Pulmonary artery endothelial cell (primary cell): ENCODE results near the gene STIMATE. TPM values are rescaled to one million over a fixed set of nuclear protein-coding genes. Genes with fewer than 3 reads are reported as not detected.

Source experiments
- DNase-seq: peaks from one replicate; pipeline ENCODE4 v3.0.0-alpha.2; 2011; ENCODE audit warnings: low read depth, low spot score
- total RNA-seq: library from RNA; depleted of rRNA; stranded (reverse); fragments of >200 nt; gene quantifications from 2 replicates; pipeline ENCODE4 v1.2.3, GENCODE V29; 2014

Gene STIMATE
- 12.3 and 20.3 TPM in 2 replicates for total RNA-seq

- DNase-seq: no peak
These were observed at the start of gene STIMATE for GRCh38 chr3:52897130-52898122. Gene STIMATE (minus strand): TSS chr3:52897548. CDS start chr3:52897450, 98 bp downstream.

- DNase-seq: no peak
These were observed 42.3 kb upstream of the STIMATE start for GRCh38 chr3:52939600-52939999.

- peak; percentile 10 for DNase-seq
These were observed 37.5 kb upstream of the STIMATE start for GRCh38 chr3:52934630-52935530.

GRCh38 chr3:52931889-52932288 lies 34.5 kb upstream of the STIMATE start:
- no peak for DNase-seq

GRCh38 chr3:52931328-52931727 lies 34.0 kb upstream of the STIMATE start:
- DNase-seq: no peak

GRCh38 chr3:52930748-52931147 lies 33.4 kb upstream of the STIMATE start:
- DNase-seq: no peak

- no peak for DNase-seq
These were observed 29.2 kb upstream of the STIMATE start for GRCh38 chr3:52926554-52926953.

GRCh38 chr3:52925405-52926313 lies 28.3 kb upstream of the STIMATE start:
- DNase-seq: no peak

- no peak for DNase-seq
These were observed 26.6 kb upstream of the STIMATE start for GRCh38 chr3:52923963-52924362.

- no peak for DNase-seq
These were observed 23.5 kb upstream of the STIMATE start for GRCh38 chr3:52920841-52921240.

- no peak for DNase-seq
These were observed 19.7 kb upstream of the STIMATE start for GRCh38 chr3:52917044-52917443.

GRCh38 chr3:52915294-52915693 lies 17.9 kb upstream of the STIMATE start:
- no peak for DNase-seq

GRCh38 chr3:52912885-52913731 lies 15.8 kb upstream of the STIMATE start:
- no peak for DNase-seq

GRCh38 chr3:52910823-52911222 lies 13.5 kb upstream of the STIMATE start:
- no peak for DNase-seq

GRCh38 chr3:52907497-52907896 lies 10.1 kb upstream of the STIMATE start:
- DNase-seq: no peak

- DNase-seq: no peak
These were observed 7.2 kb upstream of the STIMATE start for GRCh38 chr3:52904552-52904951.

- DNase-seq: no peak
These were observed 6.7 kb upstream of the STIMATE start for GRCh38 chr3:52904000-52904399.

GRCh38 chr3:52896613-52897012 lies 735 bp downstream of the STIMATE start:
- no peak for DNase-seq

GRCh38 chr3:52896151-52896550 lies 1.2 kb downstream of the STIMATE start:
- DNase-seq: no peak

- DNase-seq: no peak
These were observed 1.9 kb downstream of the STIMATE start for GRCh38 chr3:52895418-52895817.
